Ovary (tissue), 3 donors: ENCODE measurements around the gene LMF1.

Experiments
- CTCF ChIP-seq, 3 donors: fragments of 450-650 bp in 2 of 3; fragments of 200-600 bp in 1 of 3; IDR thresholded peaks; one replicate each; pipeline versions ENCODE4 v1.5.1 to v1.8.0; 2016 to 2022; ENCODE audit warnings: antibody characterized with exemption in 3 of 3, mild to moderate bottlenecking in 1 of 3
- EP300 ChIP-seq: sonication (generic); formaldehyde crosslinking; IDR thresholded peaks from one replicate; pipeline ENCODE4 v1.6.1; 2017; ENCODE audit warnings: antibody characterized with exemption
- POLR2A ChIP-seq: fragments of 450-650 bp; IDR thresholded peaks from one replicate; pipeline ENCODE4 v1.6.1; 2017; ENCODE audit warnings: antibody characterized with exemption, mild to moderate bottlenecking, moderate library complexity
- donor health status: DM: no; HTN: no; CAD: no.

GRCh38 chr16:966505-966904, 4.3 kb downstream of the LMF1 start:
- TF ChIP-seq CTCF (IDR thresholded peaks at IDR 0.05) (no peak), EP300 (no peak), POLR2A (no peak)
